Stomach (tissue), 9 donors: Measurements from ENCODE around the gene NOTCH3. TPM values are rescaled to one million over a fixed set of nuclear protein-coding genes. Genes with fewer than 3 reads are reported as not detected.

Experiments
- DNase-seq, 2 donors: peaks; one replicate each; pipeline versions ENCODE4 v3.0.0 to v3.0.0-alpha.2; 2013 to 2019
- H3K27ac ChIP-seq, 5 donors: fragments of 200-600 bp in 4 of 5; sonication (generic) in 4 of 5; one replicate each; pipeline ENCODE4 v1.5.1; 2013 to 2019; ENCODE audit warnings: mild to moderate bottlenecking in 1 of 5, moderate library complexity in 1 of 5
- H3K27me3 ChIP-seq, 3 donors: fragments of 200-600 bp; sonication (generic); one replicate each; pipeline ENCODE4 v1.5.1; 2017 to 2019; ENCODE audit warnings: mixed run types in 1 of 3
- H3K36me3 ChIP-seq, 4 donors: fragments of 200-600 bp; sonication (generic); 1 replicate in 3 of 4; 2 replicates in 1 of 4; pipeline ENCODE4 v1.5.1; 2016 to 2019
- H3K4me1 ChIP-seq, 4 donors: fragments of 200-600 bp; sonication (generic); one replicate each; pipeline ENCODE4 v1.5.1; 2016 to 2019
- H3K4me3 ChIP-seq, 4 donors: fragments of 200-600 bp; sonication (generic) in 3 of 4; one replicate each; pipeline ENCODE4 v1.5.1; 2016 to 2019; ENCODE audit warnings: mild to moderate bottlenecking in 1 of 4
- H3K9me3 ChIP-seq, 4 donors: fragments of 200-600 bp; sonication (generic); one replicate each; pipeline ENCODE4 v1.5.1; 2016 to 2019
- EP300 ChIP-seq: sonication (generic); formaldehyde crosslinking; IDR thresholded peaks from one replicate; pipeline ENCODE4 v1.6.1; 2017; ENCODE audit warnings: antibody characterized with exemption
- POLR2A ChIP-seq, 4 donors: fragments of 450-650 bp; IDR thresholded peaks; one replicate each; pipeline ENCODE4 v1.6.1; 2016; ENCODE audit warnings: antibody characterized with exemption in 4 of 4, control low read depth in 2 of 4, mild to moderate bottlenecking in 1 of 4, moderate library complexity in 1 of 4
- POLR2AphosphoS5 ChIP-seq, 3 donors: sonication (generic); formaldehyde crosslinking; IDR thresholded peaks; one replicate each; pipeline ENCODE4 v1.6.1; 2016; ENCODE audit warnings: antibody characterized with exemption in 3 of 3
- WGBS, 5 donors: extraction: QIAGEN DNeasy Blood & Tissue Kit in 3 of 5; methylation state at CpG; one replicate each; pipeline versions ENCODE4 v1.1.5 to v1.1.7; 2013 to 2018; 5-methylcytosine and 5-hydroxymethylcytosine counted together
- intact Hi-C: fragments of 100-400 bp; cut with DNase I; formaldehyde crosslinking; loops from one replicate; pipeline ENCODE4 v1.15.1; 2023; ENCODE audit warnings: low total_unique reads
- polyA plus RNA-seq, 3 donors: library from polyadenylated mRNA; stranded (reverse); fragments of 200-250 nt; gene quantifications; one replicate each; pipeline ENCODE4 v1.2.3, GENCODE V29; 2013
- total RNA-seq, 5 donors: library from RNA; depleted of rRNA; stranded (reverse); fragments of >200 nt; gene quantifications; one replicate each; pipeline versions ENCODE4 v1.1.0 to v1.2.3, GENCODE V29; 2014 to 2016
- TF ChIP-seq, protein P1 (sequence below), 7 experiments: fragments of 450-650 bp in 4 of 7; fragments of 200-600 bp in 3 of 7; sonication (generic) in 3 of 7; IDR thresholded peaks; one replicate each; pipeline ENCODE4 v1.5.1; 2016 to 2019; ENCODE audit warnings: antibody characterized with exemption in 7 of 7, control low read depth in 2 of 7, mild to moderate bottlenecking in 1 of 7
- donor health status: healthy with polysubstance abuse.
- donor health status: Bipolar disorder and iron deficiency.
- donor health status: healthy.

NOTCH3 gene
- total and polyA plus RNA-seq, 8 donors = 1.2 to 54.5 (median 22.8) TPM

DNA sequence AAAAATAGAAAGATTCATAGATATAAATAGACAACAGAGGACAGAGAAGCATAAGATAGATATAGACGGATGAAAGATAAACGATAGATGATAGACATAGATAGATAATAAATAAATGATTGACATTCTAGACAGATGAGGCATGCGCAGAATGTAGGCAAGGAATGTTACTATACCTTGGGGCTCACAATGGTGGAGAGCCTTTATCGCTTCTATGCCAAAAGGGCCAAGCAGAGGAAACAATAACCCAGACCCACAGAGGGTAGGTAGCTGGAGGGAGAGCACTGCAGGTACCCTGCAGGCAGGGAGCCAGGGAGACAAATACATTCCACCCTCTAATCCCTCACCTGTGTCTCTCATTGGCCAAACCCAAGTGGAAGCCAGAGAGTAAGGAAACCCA is 44.4 kb downstream of the NOTCH3 start:
- intact Hi-C loops = no loop called here

DNA sequence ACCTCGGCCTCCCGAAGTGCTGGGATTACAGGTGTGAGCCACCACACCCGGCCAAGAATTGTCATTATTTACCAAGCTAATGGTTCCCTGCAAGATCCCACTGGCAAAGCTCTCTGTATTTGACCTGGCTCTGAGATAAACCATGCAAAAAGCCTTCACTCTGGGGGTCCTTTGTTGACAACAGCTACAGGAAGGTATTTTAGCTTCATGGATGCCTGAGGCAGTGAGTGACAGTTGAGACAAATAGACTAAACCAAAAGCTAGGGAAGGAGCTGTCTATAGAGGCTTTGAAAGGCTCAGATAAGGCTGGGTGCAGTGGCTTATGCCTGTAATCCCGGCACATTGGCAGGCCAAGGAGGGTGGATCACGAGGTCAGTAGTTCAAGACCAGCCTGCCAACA is 45.5 kb downstream of the NOTCH3 start:
- intact Hi-C loops = no loop called here
- H3K27me3 ChIP-seq = peaks cover 0 to 8% (median 0%) of the 10 kb centered on the region in 3 donors
- DNase-seq = no peak
- H3K9me3 ChIP-seq = peaks cover 0 to 12% (median 3%) of the 10 kb centered on the region in 4 donors
- H3K4me1 ChIP-seq = no peaks in the 10 kb centered on the region
- H3K36me3 ChIP-seq = no peaks in the 10 kb centered on the region
- 82 to 98% (median 86%) methylated on average over 4 to 5 of the region's 5 CpGs for WGBS, 5 donors
- H3K27ac ChIP-seq = no peak overlapping the region
- no peak overlapping the region for H3K4me3 ChIP-seq
- TF ChIP-seq EP300 (no peak), POLR2AphosphoS5 (IDR thresholded peaks at IDR 0.05) (no peak), POLR2A (IDR thresholded peaks at IDR 0.05) (no peak)
- TF ChIP-seq, protein P1, sequence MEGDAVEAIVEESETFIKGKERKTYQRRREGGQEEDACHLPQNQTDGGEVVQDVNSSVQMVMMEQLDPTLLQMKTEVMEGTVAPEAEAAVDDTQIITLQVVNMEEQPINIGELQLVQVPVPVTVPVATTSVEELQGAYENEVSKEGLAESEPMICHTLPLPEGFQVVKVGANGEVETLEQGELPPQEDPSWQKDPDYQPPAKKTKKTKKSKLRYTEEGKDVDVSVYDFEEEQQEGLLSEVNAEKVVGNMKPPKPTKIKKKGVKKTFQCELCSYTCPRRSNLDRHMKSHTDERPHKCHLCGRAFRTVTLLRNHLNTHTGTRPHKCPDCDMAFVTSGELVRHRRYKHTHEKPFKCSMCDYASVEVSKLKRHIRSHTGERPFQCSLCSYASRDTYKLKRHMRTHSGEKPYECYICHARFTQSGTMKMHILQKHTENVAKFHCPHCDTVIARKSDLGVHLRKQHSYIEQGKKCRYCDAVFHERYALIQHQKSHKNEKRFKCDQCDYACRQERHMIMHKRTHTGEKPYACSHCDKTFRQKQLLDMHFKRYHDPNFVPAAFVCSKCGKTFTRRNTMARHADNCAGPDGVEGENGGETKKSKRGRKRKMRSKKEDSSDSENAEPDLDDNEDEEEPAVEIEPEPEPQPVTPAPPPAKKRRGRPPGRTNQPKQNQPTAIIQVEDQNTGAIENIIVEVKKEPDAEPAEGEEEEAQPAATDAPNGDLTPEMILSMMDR (IDR thresholded peaks at IDR 0.05) = no peak

More for the DNA sequence above, 44.4 kb downstream of the NOTCH3 start:
- no peak for TF ChIP-seq POLR2AphosphoS5 (IDR thresholded peaks at IDR 0.05)
- TF ChIP-seq, protein P1 (IDR thresholded peaks at IDR 0.05) = no peak
- peaks cover 0 to 7% (median 2%) of the 10 kb centered on the region in 4 donors for H3K36me3 ChIP-seq
- no peak overlapping the region for H3K27ac ChIP-seq
- WGBS, 5 donors = 92 to 98% (median 94%) methylated on average over 4 of the region's 4 CpGs
- no peak for DNase-seq
- no peaks in the 10 kb centered on the region for H3K4me1 ChIP-seq
- peaks cover 0 to 8% (median 0%) of the 10 kb centered on the region in 3 donors for H3K27me3 ChIP-seq
- H3K4me3 ChIP-seq = no peak overlapping the region
- peaks cover 0 to 12% (median 3%) of the 10 kb centered on the region in 4 donors for H3K9me3 ChIP-seq

DNA sequence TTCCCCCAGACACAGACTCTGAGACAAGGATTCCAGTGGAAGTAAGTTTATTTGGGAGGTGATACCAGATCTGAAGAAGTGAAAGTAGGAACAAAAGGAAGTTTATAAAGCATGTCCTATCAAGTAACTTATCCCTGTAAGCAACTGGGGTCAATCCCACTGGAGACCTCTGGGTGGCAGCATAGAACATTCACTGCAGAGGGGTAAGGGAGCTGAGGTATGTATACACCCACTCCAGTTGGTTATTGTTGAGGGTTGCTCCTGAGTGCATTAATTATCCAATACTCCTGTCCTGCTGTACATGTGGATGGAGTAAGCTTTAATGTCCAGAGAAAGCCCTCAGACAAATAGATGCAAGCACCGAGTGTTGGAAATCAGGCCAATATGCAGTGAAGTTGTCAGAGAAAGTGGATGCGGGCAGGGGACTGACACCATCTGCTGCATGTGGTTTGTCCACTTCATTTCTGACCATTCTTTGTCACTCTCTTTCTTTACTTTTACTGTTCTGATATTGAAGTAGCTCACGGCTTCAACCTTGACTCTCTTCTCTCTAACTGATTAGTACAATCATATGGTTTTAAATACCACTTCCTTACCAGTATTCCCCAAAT is 46.7 kb downstream of the NOTCH3 start:
- TF ChIP-seq, protein P1 (IDR thresholded peaks at IDR 0.05) = peak in 4 of 7 experiments; percentile 8 to 14 (median 11)
- TF ChIP-seq POLR2A (IDR thresholded peaks at IDR 0.05) = no peak
- intact Hi-C loops = loop anchor here (5.0 kb wide), 1 partner anchor 62 kb away; no protein-coding TSS in a partner anchor
- H3K4me3 ChIP-seq = no peak overlapping the region
- H3K27me3 ChIP-seq = peaks cover 0 to 8% (median 0%) of the 10 kb centered on the region in 3 donors
- no peaks in the 10 kb centered on the region for H3K36me3 ChIP-seq
- no peak overlapping the region for H3K27ac ChIP-seq
- H3K9me3 ChIP-seq = peaks cover 0 to 7% (median 2%) of the 10 kb centered on the region in 4 donors
- WGBS, 5 donors = 96 to 98% (median 96%) methylated on average over 3 of the region's 3 CpGs
- no peaks in the 10 kb centered on the region for H3K4me1 ChIP-seq
- peak in 1 of 2 donors; percentile 41 for DNase-seq

DNA sequence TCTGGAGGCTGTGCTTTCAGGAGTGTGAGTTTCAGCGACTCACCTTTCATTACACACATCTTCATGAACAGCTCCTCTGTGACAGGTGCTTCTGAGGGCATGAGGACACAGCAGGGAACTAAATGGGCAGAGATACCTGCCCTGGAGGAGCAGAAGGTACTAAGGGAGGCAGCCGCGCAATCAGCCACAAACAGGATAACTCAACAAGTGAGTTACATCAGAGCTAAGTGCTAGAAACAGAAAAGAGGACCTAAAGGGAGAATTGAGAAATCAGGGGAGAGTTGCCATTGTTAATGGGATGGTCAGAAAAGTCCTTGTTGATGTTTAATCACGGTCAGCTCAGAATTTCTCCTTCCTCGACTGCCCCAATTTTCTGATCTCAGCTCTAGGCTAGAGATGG is 51.1 kb downstream of the NOTCH3 start:
- H3K27me3 ChIP-seq = peaks cover 0 to 8% (median 0%) of the 10 kb centered on the region in 3 donors
- H3K36me3 ChIP-seq = no peaks in the 10 kb centered on the region
- intact Hi-C loops = loop anchor here (5.0 kb wide), 1 partner anchor 57 kb away; no protein-coding TSS in a partner anchor
- no peak for DNase-seq
- 68 to 74% (median 69%) methylated on average over 5 of the region's 5 CpGs for WGBS, 5 donors
- peaks cover 0 to 7% (median 0%) of the 10 kb centered on the region in 4 donors for H3K9me3 ChIP-seq
- H3K4me1 ChIP-seq = no peaks in the 10 kb centered on the region
- TF ChIP-seq POLR2A (IDR thresholded peaks at IDR 0.05) (no peak), EP300 (no peak), POLR2AphosphoS5 (IDR thresholded peaks at IDR 0.05) (no peak)
- TF ChIP-seq, protein P1 (IDR thresholded peaks at IDR 0.05) = no peak
- H3K4me3 ChIP-seq = no peak overlapping the region
- no peak overlapping the region for H3K27ac ChIP-seq
